C4-2B (cell line): ENCODE measurements around the gene CTNND1.

Source experiments
- ZFX ChIP-seq: fragments of 450-650 bp; IDR thresholded peaks from 2 replicates; pipeline ENCODE4 v1.6.1; 2017
- TF ChIP-seq, protein P1 (sequence below): fragments of 450-650 bp; conservative IDR thresholded peaks from 2 replicates; pipeline ENCODE4 v1.5.1; 2017; ENCODE audit warnings: mild to moderate bottlenecking

DNA sequence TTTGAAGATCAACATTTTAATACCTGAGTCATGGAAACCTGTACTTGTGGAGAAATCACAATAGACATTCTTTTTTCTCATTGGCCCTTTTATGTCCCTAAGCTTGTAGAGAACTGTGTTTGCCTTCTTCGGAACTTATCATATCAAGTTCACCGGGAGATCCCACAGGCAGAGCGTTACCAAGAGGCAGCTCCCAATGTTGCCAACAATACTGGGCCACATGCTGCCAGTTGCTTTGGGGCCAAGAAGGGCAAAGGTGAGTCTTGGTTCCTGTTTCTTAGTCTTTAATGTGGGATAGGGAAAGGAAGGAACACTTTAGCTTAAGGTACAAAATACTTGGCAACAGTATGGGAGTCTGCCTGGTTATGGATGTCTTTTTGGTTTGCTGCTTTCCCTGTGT is 44.2 kb downstream of the CTNND1 start:
- TF ChIP-seq, protein P1, sequence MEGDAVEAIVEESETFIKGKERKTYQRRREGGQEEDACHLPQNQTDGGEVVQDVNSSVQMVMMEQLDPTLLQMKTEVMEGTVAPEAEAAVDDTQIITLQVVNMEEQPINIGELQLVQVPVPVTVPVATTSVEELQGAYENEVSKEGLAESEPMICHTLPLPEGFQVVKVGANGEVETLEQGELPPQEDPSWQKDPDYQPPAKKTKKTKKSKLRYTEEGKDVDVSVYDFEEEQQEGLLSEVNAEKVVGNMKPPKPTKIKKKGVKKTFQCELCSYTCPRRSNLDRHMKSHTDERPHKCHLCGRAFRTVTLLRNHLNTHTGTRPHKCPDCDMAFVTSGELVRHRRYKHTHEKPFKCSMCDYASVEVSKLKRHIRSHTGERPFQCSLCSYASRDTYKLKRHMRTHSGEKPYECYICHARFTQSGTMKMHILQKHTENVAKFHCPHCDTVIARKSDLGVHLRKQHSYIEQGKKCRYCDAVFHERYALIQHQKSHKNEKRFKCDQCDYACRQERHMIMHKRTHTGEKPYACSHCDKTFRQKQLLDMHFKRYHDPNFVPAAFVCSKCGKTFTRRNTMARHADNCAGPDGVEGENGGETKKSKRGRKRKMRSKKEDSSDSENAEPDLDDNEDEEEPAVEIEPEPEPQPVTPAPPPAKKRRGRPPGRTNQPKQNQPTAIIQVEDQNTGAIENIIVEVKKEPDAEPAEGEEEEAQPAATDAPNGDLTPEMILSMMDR, result no peak
- TF ChIP-seq ZFX, result no peak
